GM12801 (cell line): ENCODE data around the gene MAN1A1.

Source experiments
- TF ChIP-seq, protein P1 (sequence below): IDR thresholded peaks from one replicate; pipeline ENCODE4 v1.5.1; 2011; ENCODE audit warnings: control low read depth; ENCODE audit not compliant: insufficient read length; ENCODE audit errors: extremely low read depth

Gene MAN1A1

DNA sequence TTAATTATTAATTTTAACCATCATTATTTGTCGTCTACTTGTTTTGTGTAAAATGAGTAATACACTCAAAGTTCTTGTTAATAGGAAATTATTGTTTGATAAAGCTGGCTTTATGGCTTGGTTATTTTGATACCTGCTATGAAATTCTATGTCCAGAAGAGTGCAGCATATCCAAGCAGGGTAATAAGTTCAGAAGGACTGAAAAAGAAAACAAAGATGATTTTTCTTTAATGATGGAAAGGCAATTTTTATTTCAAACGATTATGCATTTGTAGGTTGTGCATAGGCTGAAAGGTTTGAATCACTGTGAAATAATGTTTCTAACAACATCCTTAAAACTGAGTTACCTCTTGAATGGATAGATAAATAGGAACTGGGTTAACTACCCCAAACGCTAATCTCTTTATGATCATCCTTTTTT, 1.4 kb upstream of the MAN1A1 start:
- TF ChIP-seq, protein P1, sequence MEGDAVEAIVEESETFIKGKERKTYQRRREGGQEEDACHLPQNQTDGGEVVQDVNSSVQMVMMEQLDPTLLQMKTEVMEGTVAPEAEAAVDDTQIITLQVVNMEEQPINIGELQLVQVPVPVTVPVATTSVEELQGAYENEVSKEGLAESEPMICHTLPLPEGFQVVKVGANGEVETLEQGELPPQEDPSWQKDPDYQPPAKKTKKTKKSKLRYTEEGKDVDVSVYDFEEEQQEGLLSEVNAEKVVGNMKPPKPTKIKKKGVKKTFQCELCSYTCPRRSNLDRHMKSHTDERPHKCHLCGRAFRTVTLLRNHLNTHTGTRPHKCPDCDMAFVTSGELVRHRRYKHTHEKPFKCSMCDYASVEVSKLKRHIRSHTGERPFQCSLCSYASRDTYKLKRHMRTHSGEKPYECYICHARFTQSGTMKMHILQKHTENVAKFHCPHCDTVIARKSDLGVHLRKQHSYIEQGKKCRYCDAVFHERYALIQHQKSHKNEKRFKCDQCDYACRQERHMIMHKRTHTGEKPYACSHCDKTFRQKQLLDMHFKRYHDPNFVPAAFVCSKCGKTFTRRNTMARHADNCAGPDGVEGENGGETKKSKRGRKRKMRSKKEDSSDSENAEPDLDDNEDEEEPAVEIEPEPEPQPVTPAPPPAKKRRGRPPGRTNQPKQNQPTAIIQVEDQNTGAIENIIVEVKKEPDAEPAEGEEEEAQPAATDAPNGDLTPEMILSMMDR = no peak

DNA sequence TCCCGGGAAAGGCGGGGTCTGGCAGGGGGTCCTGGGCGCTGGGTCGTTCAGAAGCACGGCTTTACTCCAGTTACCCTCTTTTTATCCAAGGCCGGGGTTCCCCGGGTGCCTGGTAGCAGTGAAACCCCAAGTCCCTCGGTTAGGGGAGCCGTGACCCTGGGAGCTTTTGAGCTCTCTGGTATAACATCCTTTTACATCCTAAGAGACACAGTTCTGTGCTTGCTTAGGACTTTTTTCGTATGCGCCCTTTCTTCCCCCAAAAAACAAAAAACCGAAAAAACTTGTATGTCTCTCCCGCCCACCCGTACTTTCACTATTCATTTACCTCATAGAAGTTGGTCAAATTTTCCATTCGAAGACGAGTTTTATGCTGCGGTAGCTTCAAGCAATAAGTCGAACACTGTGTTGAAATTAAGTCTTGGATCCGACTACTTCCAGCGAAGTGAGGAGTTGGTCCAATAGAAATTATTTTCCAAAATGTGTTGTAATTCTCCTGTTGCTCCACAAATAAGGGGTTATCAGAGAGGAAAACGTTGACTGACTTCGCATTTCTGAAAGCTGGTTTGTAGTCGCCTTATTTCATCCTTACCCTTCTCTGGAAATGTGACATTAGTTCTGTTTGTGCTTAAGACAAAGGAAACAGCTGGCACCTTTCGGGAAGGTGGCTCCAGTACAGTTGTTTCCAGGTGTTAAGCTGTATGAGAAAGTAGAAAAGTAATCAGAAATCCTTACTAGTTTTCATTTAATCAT, 816 bp upstream of the MAN1A1 start:
- TF ChIP-seq, protein P1 = no peak

DNA sequence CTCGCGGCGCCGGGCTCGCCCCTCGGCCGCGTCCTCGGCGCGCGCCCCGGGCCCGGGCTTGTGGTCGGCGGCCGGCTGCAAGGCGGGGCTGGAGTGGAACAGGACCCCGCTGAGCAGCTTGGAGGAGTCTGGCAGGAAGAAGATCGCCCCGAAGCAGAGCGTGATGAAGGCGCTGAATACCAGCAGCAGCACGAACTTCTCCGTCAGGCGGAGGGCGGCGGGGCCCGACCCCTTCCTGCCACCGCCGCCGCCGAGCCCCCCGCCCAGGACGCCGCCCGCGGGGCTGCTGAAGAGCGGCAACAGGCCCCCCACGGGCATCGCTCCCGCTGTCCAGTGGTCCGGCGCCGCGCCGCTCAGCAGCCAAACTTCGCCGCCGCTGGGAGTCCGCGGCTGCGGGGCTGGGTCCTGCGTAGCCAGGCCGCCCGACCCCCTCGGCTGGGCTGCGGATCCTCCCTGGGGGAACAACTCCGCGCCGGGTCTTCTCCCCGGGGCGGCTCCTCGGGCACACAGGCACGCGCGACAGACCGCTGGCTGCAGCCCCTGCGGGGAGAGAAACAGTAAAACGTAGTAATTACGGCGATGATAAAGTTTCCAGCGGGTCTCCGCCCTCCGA, 707 bp downstream of the MAN1A1 start:
- TF ChIP-seq, protein P1 = no peak

DNA sequence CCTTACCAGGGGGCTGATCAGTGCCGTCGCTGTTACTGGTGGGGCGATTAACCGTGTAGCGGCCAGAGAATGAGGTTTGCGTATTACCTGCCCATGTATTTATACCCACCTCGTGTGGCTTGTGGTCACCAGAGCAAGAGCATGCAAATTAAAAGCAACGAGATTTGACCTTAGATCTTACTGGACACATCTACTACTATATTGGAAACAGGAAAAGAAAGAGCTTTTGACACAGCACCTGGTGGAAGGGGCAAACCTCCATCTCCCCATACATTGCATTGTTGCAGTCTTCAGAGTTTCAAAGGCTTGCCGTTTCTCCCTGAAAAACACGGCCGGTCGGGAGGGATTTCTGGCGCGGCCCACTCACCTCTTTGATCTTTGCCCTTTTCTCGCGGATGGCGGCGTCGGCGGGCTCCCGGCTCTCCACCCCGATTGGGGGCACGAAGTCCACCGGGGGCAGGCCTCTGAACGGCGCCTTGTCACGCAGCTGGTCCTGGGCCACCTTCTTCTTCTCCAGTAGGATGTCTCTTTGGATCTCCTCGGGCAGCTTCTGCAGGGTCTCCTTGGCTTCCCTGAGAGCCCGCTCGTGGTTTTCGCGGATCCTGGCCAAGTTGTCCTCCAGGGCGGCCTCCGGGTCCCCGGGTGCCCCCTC, 1.3 kb downstream of the MAN1A1 start:
- TF ChIP-seq, protein P1 = no peak

DNA sequence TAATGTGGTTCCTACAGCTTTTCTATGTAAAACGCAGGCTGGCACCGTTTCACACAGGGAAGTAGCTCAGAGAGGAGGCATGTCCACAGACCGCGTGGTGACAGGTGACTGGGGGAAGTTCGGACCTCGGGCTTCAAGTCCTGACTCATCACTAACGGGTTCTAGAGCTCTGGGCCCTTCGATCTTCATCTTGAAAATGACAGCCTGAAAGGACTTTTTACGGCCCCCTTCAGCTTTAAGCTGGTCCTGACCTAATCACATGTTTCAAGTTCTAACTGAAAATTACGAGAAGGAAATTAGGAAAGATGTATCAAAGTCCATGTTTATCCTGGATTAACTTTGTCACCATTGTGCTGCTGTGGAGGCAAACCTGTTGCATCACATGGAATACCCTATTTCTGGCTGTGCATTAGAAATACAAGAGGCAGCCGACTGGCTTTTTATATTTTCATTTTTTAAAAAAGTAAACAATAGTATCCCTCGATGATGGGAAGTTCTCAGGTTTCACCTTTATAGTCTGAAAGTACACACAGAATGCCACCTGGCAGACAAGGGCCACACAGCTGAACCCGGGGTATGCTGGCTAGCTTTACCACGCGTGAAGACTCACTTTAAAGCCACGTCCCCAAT, 2.0 kb downstream of the MAN1A1 start:
- TF ChIP-seq, protein P1 = no peak

DNA sequence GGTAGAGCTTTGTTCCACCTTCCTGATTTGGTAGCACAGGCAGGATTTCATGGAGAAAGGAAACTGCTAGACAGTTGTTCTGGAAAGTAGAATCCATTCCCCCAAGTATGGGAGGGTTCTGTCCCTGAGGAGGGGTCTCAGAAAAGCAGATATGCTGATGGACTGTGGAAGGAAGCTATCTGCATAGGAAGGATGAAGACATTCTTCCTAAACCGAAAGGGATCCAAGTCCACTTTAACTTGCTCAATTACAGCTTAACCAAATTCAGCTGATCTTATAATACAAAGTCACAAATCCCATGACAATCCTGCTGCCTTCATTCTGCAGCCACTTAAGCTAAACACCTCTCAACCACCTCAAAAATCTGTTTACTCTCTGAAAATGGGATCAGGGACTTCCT, 2.6 kb downstream of the MAN1A1 start:
- TF ChIP-seq, protein P1 = no peak

DNA sequence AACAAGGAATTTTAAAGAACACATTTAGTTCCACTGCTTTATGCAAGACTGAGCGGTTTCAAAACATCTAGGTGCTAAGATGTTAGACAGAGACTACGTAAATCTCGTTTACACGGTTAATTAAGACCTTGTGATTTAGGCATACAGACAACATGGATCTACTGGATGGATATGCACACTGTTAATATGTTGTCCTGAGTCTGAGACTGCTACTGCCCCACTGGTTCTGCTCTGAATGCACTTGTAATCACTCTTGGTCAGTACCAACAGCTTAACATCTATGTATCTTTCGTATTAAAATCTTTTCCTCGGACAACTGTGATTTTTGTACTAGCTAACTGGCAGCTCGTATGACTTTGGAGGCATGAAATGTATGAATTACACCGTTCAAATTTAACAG, 3.1 kb downstream of the MAN1A1 start:
- TF ChIP-seq, protein P1 = no peak
